Fibroblast of villous mesenchyme (primary cell): ENCODE measurements around the gene MOCOS. TPM values are rescaled to one million over a fixed set of nuclear protein-coding genes. Genes with fewer than 3 reads are reported as not detected.

Experiments used
- DNase-seq: peaks from one replicate; pipeline ENCODE4 v3.0.0-alpha.2; 2010; ENCODE audit warnings: low read depth
- H3K4me3 ChIP-seq: 2 replicates; pipeline ENCODE4 v1.5.1; 2011; ENCODE audit warnings: low read depth, mild to moderate bottlenecking, low read length
- CTCF ChIP-seq: IDR thresholded peaks from 2 replicates; pipeline ENCODE4 v1.5.1; 2012; ENCODE audit warnings: low read depth, mild to moderate bottlenecking, low read length; ENCODE audit not compliant: insufficient read depth
- total RNA-seq: library from RNA; depleted of rRNA; stranded (reverse); fragments of >200 nt; gene quantifications from 2 replicates; pipeline ENCODE4 v1.2.3, GENCODE V29; 2012

Gene MOCOS
- total RNA-seq, 1 donor: 3.0 TPM

- no peak overlapping the region for H3K4me3 ChIP-seq
- DNase-seq: no peak
- TF ChIP-seq CTCF: no peak
Observed at GRCh38 chr18:36177913-36178312, 9.4 kb upstream of the MOCOS start.

GRCh38 chr18:36179562-36180355 lies 7.5 kb upstream of the MOCOS start:
- no peak overlapping the region for H3K4me3 ChIP-seq
- DNase-seq: peak; percentile 95
- TF ChIP-seq CTCF: no peak

DNA sequence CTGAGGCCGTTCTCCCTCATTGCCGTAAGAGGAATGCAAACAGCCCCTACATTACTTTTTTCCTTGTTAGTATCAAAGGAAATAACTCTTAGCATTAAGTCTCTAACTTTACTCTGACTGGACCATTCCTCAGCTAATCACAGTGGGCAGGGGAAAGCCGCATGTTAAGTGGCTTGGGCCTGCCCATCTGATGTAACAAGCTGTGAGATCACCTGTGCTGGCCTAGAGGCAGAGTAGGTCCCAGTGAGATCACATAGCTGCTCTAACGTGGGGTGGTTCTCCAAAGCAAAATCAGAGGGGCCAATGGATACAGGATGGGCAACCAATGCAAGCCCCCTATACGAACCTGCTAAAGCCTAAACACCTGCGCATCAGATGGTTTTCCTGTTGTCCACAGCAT lies 5.9 kb upstream of the MOCOS start:
- H3K4me3 ChIP-seq: no peak overlapping the region
- TF ChIP-seq CTCF: no peak
- no peak for DNase-seq

DNA sequence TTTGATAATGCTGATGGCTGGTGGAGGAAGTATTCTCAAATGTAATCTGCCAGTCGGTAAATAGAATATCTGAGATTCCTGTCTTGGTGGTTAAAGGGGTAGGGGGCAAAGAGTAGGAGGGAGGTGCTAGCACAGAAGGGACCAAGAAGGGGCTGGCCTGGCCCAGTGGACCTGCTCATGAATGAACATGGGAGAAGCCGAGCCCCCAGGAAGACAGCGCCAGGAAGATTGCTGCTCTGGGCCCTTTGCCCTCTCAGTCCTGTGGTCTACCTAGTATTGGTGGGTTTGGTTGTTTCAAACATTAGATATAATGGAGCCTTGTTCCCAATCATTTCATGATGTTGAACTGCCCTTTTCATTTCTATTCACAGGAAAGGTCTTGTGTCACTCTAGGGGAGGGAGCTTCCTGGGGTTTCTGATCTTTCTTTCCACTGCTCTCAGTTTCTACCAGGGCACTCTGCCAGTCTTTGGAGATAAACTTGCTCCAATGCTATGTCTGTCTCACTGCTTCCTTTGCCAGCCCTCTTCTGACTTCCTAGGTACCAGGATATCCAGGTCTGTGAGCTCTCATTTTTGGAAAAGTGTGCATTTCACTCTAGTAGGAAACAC lies 5.3 kb upstream of the MOCOS start:
- no peak for TF ChIP-seq CTCF
- DNase-seq: no peak
- no peak overlapping the region for H3K4me3 ChIP-seq

DNA sequence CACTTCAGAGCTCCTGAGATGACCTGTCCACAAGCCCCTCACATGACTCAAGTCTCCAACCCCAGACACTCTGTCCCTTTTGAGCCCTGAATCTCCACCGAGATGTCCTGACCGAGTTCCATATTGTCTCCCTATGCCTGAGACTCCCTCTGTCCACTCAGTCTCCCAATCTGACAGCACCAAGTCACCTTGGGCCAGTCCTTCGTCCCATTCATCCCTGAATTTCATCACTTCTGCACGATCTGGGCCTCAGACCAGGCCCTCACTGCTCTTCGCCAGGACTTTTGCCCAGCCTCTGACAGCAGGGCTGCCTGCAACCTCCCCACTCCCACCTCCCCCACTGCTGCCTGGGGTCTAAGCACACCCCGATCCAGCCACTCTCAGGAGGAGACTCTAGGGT lies 4.3 kb upstream of the MOCOS start:
- H3K4me3 ChIP-seq: no peak overlapping the region
- DNase-seq: no peak
- TF ChIP-seq CTCF: no peak

GRCh38 chr18:36183987-36184386 lies 3.3 kb upstream of the MOCOS start:
- TF ChIP-seq CTCF: no peak
- no peak for DNase-seq
- no peak overlapping the region for H3K4me3 ChIP-seq
